ENCODE results near the gene LEFTY1. TPM values are rescaled to one million over a fixed set of nuclear protein-coding genes. Genes with fewer than 3 reads are reported as not detected.

The LEFTY1 gene
- total RNA-seq, 1 experiment from 2014 or later = not detected

DNA sequence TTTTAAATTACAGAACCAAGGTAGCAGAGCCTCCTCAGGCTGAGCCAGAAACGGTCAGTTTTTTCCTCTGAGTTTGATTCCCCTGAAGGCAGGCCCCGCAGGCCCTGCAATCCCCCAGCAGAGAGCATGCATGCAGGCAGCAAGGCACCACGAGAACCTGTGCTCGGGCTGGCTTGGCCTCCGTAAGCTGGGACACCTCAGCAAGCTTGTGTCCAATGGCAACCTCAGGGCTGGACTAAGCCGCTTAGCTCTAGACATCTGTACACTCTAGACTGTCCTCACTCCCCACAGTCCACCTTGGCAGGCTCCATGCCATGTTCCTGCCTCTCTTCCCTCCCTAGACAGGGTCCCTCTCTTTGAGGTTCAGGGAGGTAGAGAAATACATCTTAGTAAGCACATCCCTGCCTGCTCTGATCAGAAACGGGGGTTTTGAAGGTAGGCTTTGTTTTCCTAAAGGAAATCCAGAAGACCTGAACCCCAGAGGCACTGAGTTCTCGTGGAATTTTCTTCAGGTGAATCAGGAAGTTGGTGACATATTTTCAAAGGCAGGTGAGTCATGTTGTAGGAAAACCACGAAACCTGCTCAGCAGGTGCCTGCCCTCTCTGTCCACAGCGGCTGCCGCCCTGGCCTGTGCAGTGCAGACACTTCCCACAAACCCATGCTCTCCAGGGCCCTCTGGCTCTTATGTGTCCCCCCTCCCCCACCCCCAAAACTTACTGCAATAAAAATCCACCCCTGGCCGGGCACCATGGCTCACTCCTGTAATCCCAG is 13.7 kb downstream of the LEFTY1 start:
- Histone ChIP-seq H2AFZ (ENCODE audit: low read length) (no peak overlapping the region), H3K4me3 (ENCODE audit: low read length) (no peak overlapping the region), H3K9me3 (ENCODE audit: low read length) (no peaks in the 10 kb centered on the region), H3K79me2 (ENCODE audit: low read length) (no peaks in the 10 kb centered on the region), H3K36me3 (ENCODE audit: insufficient read depth, low read length) (no peaks in the 10 kb centered on the region), H3K4me1 (ENCODE audit: low read length) (no peaks in the 10 kb centered on the region), H3K27ac (ENCODE audit: low read length) (no peak overlapping the region), H4K20me1 (ENCODE audit: insufficient read depth, low read depth, low read length) (0 out of 2 replicates have a peak, but pooled peaks cover 4% of the 10 kb centered on the region), H3K4me2 (ENCODE audit: low read depth, low read length, poor library complexity, severe bottlenecking) (no peak overlapping the region), H3K27me3 (ENCODE audit: low read length) (no peaks in the 10 kb centered on the region), H3K9me2 (replicated peaks; ENCODE audit: insufficient read depth, low read length) (no peaks in the 10 kb centered on the region), H3K9ac (ENCODE audit: low read length) (no peak overlapping the region)
- DNase-seq = no peak

- no peak for DNase-seq
- Histone ChIP-seq H3K4me1 (ENCODE audit: low read length) (no peaks in the 10 kb centered on the region), H3K4me3 (ENCODE audit: low read length) (no peak overlapping the region), H3K36me3 (ENCODE audit: insufficient read depth, low read length) (no peaks in the 10 kb centered on the region), H2AFZ (ENCODE audit: low read length) (no peak overlapping the region), H3K9me3 (ENCODE audit: low read length) (no peaks in the 10 kb centered on the region), H3K9me2 (replicated peaks; ENCODE audit: insufficient read depth, low read length) (no peaks in the 10 kb centered on the region), H3K79me2 (ENCODE audit: low read length) (no peaks in the 10 kb centered on the region), H3K4me2 (ENCODE audit: low read depth, low read length, poor library complexity, severe bottlenecking) (no peak overlapping the region), H3K27ac (ENCODE audit: low read length) (no peak overlapping the region), H3K27me3 (ENCODE audit: low read length) (no peaks in the 10 kb centered on the region), H3K9ac (ENCODE audit: low read length) (no peak overlapping the region), H4K20me1 (ENCODE audit: insufficient read depth, low read depth, low read length) (0 out of 2 replicates have a peak, but pooled peaks cover 4% of the 10 kb centered on the region)
Observed at GRCh38 chr1:225874431-225874830, 14.5 kb downstream of the LEFTY1 start.

- H3K4me2 ChIP-seq (ENCODE audit: low read depth, low read length, poor library complexity, severe bottlenecking) = no peak overlapping the region
- no peak overlapping the region for H3K4me3 ChIP-seq (ENCODE audit: low read length)
- H3K9me3 ChIP-seq (ENCODE audit: low read length) = no peaks in the 10 kb centered on the region
- no peaks in the 10 kb centered on the region for H3K4me1 ChIP-seq (ENCODE audit: low read length)
- H2AFZ ChIP-seq (ENCODE audit: low read length) = no peak overlapping the region
- H3K79me2 ChIP-seq (ENCODE audit: low read length) = no peaks in the 10 kb centered on the region
- H3K9me2 ChIP-seq (replicated peaks; ENCODE audit: insufficient read depth, low read length) = no peaks in the 10 kb centered on the region
- no peak for DNase-seq
- no peak overlapping the region for H3K9ac ChIP-seq (ENCODE audit: low read length)
- H4K20me1 ChIP-seq (ENCODE audit: insufficient read depth, low read depth, low read length) = 0 out of 2 replicates have a peak, but pooled peaks cover 4% of the 10 kb centered on the region
- H3K36me3 ChIP-seq (ENCODE audit: insufficient read depth, low read length) = no peaks in the 10 kb centered on the region
- no peaks in the 10 kb centered on the region for H3K27me3 ChIP-seq (ENCODE audit: low read length)
- no peak overlapping the region for H3K27ac ChIP-seq (ENCODE audit: low read length)
Observed at GRCh38 chr1:225873281-225873850, 15.6 kb downstream of the LEFTY1 start.

GRCh38 chr1:225872075-225872430 is 16.9 kb downstream of the LEFTY1 start:
- Histone ChIP-seq H3K27ac (ENCODE audit: low read length) (no peak overlapping the region), H3K4me1 (ENCODE audit: low read length) (no peaks in the 10 kb centered on the region)
- no peak for DNase-seq

GRCh38 chr1:225871359-225872074 is 17.4 kb downstream of the LEFTY1 start:
- Histone ChIP-seq H3K4me1 (ENCODE audit: low read length) (no peaks in the 10 kb centered on the region), H3K4me2 (ENCODE audit: low read depth, low read length, poor library complexity, severe bottlenecking) (no peak overlapping the region), H3K27ac (ENCODE audit: low read length) (no peak overlapping the region)

More at GRCh38 chr1:225872075-225872430, 16.9 kb downstream of the LEFTY1 start:
- Histone ChIP-seq H2AFZ (ENCODE audit: low read length) (no peak overlapping the region), H3K9ac (ENCODE audit: low read length) (no peak overlapping the region), H3K27me3 (ENCODE audit: low read length) (no peaks in the 10 kb centered on the region), H3K79me2 (ENCODE audit: low read length) (no peaks in the 10 kb centered on the region), H3K4me3 (ENCODE audit: low read length) (no peak overlapping the region), H4K20me1 (ENCODE audit: insufficient read depth, low read depth, low read length) (no peaks in the 10 kb centered on the region), H3K36me3 (ENCODE audit: insufficient read depth, low read length) (no peaks in the 10 kb centered on the region), H3K9me2 (replicated peaks; ENCODE audit: insufficient read depth, low read length) (no peaks in the 10 kb centered on the region), H3K9me3 (ENCODE audit: low read length) (no peaks in the 10 kb centered on the region), H3K4me2 (ENCODE audit: low read depth, low read length, poor library complexity, severe bottlenecking) (no peak overlapping the region)

GRCh38 chr1:225870911-225871310 is 18.0 kb downstream of the LEFTY1 start:
- no peak for DNase-seq
- no peak overlapping the region for H3K4me3 ChIP-seq (ENCODE audit: low read length)
- no peaks in the 10 kb centered on the region for H3K27me3 ChIP-seq (ENCODE audit: low read length)
- no peak overlapping the region for H3K27ac ChIP-seq (ENCODE audit: low read length)
- no peaks in the 10 kb centered on the region for H3K9me2 ChIP-seq (replicated peaks; ENCODE audit: insufficient read depth, low read length)
- no peaks in the 10 kb centered on the region for H4K20me1 ChIP-seq (ENCODE audit: insufficient read depth, low read depth, low read length)
- no peak overlapping the region for H3K4me2 ChIP-seq (ENCODE audit: low read depth, low read length, poor library complexity, severe bottlenecking)
- no peaks in the 10 kb centered on the region for H3K79me2 ChIP-seq (ENCODE audit: low read length)
- H3K9ac ChIP-seq (ENCODE audit: low read length) = no peak overlapping the region
- H2AFZ ChIP-seq (ENCODE audit: low read length) = no peak overlapping the region
- no peaks in the 10 kb centered on the region for H3K4me1 ChIP-seq (ENCODE audit: low read length)
- H3K36me3 ChIP-seq (ENCODE audit: insufficient read depth, low read length) = no peaks in the 10 kb centered on the region
- no peaks in the 10 kb centered on the region for H3K9me3 ChIP-seq (ENCODE audit: low read length)

More at GRCh38 chr1:225871359-225872074, 17.4 kb downstream of the LEFTY1 start:
- H3K36me3 ChIP-seq (ENCODE audit: insufficient read depth, low read length) = no peaks in the 10 kb centered on the region
- no peaks in the 10 kb centered on the region for H3K9me3 ChIP-seq (ENCODE audit: low read length)
- H3K79me2 ChIP-seq (ENCODE audit: low read length) = no peaks in the 10 kb centered on the region
- no peaks in the 10 kb centered on the region for H4K20me1 ChIP-seq (ENCODE audit: insufficient read depth, low read depth, low read length)
- no peaks in the 10 kb centered on the region for H3K9me2 ChIP-seq (replicated peaks; ENCODE audit: insufficient read depth, low read length)
- no peak for DNase-seq
- H3K4me3 ChIP-seq (ENCODE audit: low read length) = no peak overlapping the region
- no peaks in the 10 kb centered on the region for H3K27me3 ChIP-seq (ENCODE audit: low read length)
- no peak overlapping the region for H3K9ac ChIP-seq (ENCODE audit: low read length)
- no peak overlapping the region for H2AFZ ChIP-seq (ENCODE audit: low read length)

GRCh38 chr1:225868631-225869330 is 20.2 kb downstream of the LEFTY1 start:
- no peak overlapping the region for H3K27ac ChIP-seq (ENCODE audit: low read length)
- no peaks in the 10 kb centered on the region for H4K20me1 ChIP-seq (ENCODE audit: insufficient read depth, low read depth, low read length)
- H2AFZ ChIP-seq (ENCODE audit: low read length) = no peak overlapping the region
- no peak overlapping the region for H3K4me2 ChIP-seq (ENCODE audit: low read depth, low read length, poor library complexity, severe bottlenecking)
- H3K9me3 ChIP-seq (ENCODE audit: low read length) = no peaks in the 10 kb centered on the region
- no peaks in the 10 kb centered on the region for H3K4me1 ChIP-seq (ENCODE audit: low read length)
- no peaks in the 10 kb centered on the region for H3K36me3 ChIP-seq (ENCODE audit: insufficient read depth, low read length)
- DNase-seq = no peak
- H3K79me2 ChIP-seq (ENCODE audit: low read length) = no peaks in the 10 kb centered on the region
- no peaks in the 10 kb centered on the region for H3K27me3 ChIP-seq (ENCODE audit: low read length)
- no peaks in the 10 kb centered on the region for H3K9me2 ChIP-seq (replicated peaks; ENCODE audit: insufficient read depth, low read length)
- no peak overlapping the region for H3K9ac ChIP-seq (ENCODE audit: low read length)
- H3K4me3 ChIP-seq (ENCODE audit: low read length) = no peak overlapping the region

DNA sequence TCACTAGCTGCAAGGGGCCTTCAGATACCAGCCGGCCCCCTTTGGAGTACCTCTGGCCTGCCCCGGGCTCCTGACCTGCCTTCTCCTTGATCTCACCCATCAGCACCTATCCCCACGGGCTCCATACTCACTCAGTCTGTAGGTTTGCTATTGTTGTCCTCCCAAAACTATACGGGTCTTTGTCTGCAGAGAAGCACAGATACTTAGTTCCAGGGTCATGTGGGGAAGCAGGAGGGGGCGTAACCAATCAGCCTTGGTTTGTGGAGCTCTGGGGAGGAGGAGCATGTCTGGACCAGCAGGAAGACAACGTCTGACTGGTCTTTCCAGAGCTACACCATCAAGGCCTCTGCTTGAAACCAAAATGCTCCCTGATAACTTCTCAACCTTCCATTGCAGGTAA is 22.0 kb downstream of the LEFTY1 start:
- Histone ChIP-seq H3K27ac (ENCODE audit: low read length) (no peak overlapping the region), H3K27me3 (ENCODE audit: low read length) (no peaks in the 10 kb centered on the region), H3K4me3 (ENCODE audit: low read length) (no peak overlapping the region), H4K20me1 (ENCODE audit: insufficient read depth, low read depth, low read length) (no peaks in the 10 kb centered on the region), H3K9me2 (replicated peaks; ENCODE audit: insufficient read depth, low read length) (no peaks in the 10 kb centered on the region), H3K9ac (ENCODE audit: low read length) (no peak overlapping the region), H3K36me3 (ENCODE audit: insufficient read depth, low read length) (no peaks in the 10 kb centered on the region), H2AFZ (ENCODE audit: low read length) (no peak overlapping the region), H3K9me3 (ENCODE audit: low read length) (no peaks in the 10 kb centered on the region), H3K4me2 (ENCODE audit: low read depth, low read length, poor library complexity, severe bottlenecking) (no peak overlapping the region), H3K79me2 (ENCODE audit: low read length) (no peaks in the 10 kb centered on the region), H3K4me1 (ENCODE audit: low read length) (no peaks in the 10 kb centered on the region)
- no peak for DNase-seq
